Testis (tissue), 2 donors: ENCODE data around the gene HYDIN.

ENCODE experiments used
- POLR2A ChIP-seq: fragments of 450-650 bp; IDR thresholded peaks from one replicate; pipeline ENCODE4 v1.6.1; 2017; ENCODE audit warnings: antibody characterized with exemption, mild to moderate bottlenecking, moderate library complexity
- TF ChIP-seq, protein P1 (sequence below), 3 experiments: fragments of 450-650 bp in 2 of 3; fragments of 200-600 bp in 1 of 3; sonication (generic) in 1 of 3; IDR thresholded peaks; one replicate each; pipeline ENCODE4 v1.5.1; 2016 to 2019; ENCODE audit warnings: antibody characterized with exemption in 3 of 3, mild to moderate bottlenecking in 2 of 3, moderate library complexity in 1 of 3

DNA sequence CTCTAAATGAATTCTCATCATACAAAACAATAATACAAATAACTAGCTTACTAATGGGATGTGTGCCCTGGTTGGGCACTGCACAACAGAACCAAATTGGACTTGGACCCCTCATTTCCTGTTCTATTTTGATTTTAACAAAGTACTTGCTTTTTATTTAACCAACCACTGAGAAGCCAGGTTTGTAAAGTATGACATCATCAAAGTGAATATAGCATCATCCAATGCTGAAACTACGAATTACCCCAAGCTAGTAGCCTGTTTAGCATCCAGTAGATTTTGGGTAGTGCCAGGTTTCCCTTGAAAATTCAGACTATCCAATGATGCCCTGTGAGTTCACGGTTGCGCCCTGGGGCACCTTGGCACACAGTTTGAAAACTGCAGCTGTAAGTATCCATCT lies 51.0 kb downstream of the HYDIN start:
- TF ChIP-seq POLR2A: no peak
- TF ChIP-seq, protein P1, sequence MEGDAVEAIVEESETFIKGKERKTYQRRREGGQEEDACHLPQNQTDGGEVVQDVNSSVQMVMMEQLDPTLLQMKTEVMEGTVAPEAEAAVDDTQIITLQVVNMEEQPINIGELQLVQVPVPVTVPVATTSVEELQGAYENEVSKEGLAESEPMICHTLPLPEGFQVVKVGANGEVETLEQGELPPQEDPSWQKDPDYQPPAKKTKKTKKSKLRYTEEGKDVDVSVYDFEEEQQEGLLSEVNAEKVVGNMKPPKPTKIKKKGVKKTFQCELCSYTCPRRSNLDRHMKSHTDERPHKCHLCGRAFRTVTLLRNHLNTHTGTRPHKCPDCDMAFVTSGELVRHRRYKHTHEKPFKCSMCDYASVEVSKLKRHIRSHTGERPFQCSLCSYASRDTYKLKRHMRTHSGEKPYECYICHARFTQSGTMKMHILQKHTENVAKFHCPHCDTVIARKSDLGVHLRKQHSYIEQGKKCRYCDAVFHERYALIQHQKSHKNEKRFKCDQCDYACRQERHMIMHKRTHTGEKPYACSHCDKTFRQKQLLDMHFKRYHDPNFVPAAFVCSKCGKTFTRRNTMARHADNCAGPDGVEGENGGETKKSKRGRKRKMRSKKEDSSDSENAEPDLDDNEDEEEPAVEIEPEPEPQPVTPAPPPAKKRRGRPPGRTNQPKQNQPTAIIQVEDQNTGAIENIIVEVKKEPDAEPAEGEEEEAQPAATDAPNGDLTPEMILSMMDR (IDR thresholded peaks at IDR 0.05): no peak
